GM21825 (cell line): ENCODE measurements around the gene CEP85.
A peak's percentile ranks its signal among the peaks of the same experiment; 100 is the strongest.
"Not testable (repeated sequence)": the region's sequence is repeated elsewhere in the genome, so short reads cannot be mapped to it uniquely, and the experiment has no call there.

ENCODE experiments used
- ATAC-seq: cut with Tn5 transposase; IDR thresholded peaks from one replicate; pipeline ENCODE4 v1.9.1; 2021; ENCODE audit warnings: mild to moderate bottlenecking, moderate library complexity; ENCODE audit not compliant: unreplicated experiment

CEP85 gene

DNA sequence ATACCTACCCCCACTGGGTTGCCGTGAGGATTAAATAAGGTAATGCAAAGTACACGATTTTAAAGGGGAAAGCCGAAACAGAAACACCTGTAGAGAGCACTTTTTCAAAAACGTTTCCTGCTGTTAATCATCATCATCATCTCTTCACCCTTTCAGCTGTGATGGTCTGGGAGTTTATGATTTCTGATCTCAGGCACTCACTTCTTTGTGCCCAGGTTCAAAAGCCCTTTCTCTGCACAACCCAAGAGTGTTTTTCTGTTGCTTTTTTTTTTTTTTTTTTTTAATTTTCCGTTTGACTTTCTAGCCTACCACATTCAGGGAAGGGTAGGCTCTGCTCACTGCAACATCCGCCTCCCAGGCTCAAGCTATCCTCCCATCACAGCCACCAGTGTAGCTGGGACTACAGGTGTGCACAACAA is 73.4 kb downstream of the CEP85 start:
- ATAC-seq = no peak

DNA sequence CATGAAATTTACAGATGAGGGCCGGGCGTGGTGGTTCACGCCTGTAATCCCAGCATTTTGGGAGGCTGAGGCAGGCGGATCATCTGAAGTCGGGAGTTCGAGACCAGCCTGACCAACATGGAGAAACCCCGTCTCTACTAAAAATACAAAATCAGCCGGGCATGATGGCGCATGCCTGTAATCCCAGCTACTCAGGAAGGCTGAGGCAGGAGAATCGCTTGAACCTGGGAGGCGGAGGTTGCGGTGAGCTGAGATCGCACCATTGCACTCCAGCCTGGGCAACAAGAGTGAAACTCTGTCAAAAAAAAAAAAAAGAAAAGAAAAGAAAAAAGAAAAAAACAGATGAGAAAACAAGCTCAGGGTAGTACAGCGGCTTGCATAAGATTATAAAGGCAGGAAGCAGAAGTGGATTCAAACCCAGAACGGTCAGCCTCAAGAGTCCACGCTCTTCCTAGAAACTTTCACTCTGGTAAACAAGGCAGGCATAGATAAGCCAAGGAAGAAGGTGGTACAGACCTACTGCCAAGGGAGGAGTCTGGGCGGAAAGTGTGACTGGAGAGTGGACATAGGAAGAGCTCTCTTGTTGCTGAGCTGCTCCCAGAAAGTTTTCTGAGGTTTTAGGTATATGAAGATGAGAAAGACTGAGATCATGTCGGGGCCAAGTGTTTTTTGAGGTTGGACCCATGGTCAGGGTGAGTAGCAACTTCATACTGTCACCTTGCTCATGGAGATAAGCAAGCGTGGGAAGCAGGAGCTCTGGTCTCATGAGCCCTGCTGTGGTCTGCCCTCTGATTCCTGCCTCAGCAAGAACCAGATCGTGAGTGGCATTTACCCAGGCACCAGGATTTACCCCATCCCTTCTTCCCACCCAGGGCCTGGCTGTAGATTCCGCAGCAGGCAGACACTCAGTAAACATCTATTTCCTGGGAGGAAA is 74.2 kb downstream of the CEP85 start:
- not testable (repeated sequence) for ATAC-seq

DNA sequence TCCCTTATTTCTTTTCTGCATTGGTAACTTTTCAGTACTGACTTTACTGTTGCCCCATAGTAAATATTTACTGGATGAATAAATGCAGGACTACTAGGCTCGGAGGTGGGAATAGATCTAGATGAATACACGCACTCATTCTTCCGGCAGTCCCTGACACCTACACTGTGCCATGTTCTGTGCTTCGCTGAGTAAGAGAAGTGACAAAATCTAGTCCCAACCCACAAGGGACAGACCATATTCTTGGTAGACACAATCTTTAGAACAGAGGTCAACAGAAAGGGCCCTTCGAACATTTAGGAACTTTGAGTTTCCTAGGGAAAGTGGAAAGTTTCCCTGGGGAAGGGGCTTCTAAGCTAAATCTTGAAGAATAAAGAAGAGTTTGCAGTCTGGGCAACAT is 80.5 kb downstream of the CEP85 start:
- no peak for ATAC-seq

DNA sequence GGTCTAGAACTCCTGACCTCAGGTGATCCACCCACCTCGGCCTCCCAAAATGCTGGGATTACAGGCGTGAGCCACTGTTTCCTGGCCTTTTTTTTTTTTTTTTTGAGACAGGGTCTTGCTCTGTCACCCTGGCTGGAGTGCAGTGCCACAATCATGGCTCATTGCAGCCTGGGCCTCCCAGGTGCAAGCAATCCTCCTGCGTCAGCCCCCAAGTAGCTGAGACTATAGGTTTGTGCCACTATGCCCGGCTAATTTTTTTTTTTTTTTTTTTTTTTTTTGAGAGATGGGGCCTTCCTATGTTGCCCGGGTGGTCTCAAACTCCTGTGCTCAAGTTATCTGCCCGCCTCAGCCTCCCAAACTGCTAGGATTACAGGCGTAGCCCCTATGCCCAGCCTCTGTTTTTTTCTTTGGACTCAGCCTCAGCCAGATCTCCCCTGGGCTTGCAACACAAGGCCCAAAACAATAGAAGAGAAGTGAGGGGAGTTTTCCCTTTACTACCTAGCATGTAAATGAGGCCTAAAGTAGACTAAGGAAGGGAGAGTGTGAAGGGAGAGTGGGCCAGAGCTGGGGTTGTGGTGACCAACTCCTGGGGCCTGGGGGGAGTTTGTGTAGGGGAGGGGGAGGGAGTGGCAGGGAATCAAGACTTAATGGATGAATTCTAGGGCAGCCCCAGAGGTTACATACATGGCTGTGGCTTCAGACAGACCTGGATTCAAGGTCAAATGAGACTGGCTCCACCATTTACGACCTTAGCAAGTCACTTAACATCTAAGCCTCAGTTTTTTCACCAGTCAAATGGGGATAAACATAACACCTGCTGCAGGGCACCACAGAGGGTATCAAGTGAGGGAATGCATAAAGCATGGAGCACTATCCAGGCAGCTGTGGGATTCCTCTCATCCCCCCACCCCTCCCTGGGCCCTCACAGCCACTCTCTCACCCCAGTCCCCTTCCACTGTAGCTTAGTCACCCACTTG is 82.2 kb downstream of the CEP85 start:
- ATAC-seq = no peak

DNA sequence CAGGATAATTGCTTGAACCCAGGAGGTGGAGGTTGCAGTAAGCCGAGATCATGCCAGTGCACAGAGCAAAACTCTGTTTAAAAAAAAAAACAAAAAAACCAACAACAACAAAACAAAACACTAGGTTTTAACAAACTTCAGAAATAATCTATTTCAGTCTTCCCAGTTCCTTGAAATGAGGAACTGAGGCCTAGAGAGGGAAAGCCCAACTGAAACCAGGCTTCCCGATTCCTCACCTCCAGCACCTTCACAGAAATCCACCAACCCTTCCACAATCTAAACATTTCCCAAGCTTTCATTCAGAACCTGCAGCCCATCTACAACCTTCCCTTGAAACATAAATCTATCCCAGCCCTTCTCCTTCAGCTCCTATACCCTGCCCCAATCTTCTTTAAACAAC is 83.1 kb downstream of the CEP85 start:
- ATAC-seq = no peak

DNA sequence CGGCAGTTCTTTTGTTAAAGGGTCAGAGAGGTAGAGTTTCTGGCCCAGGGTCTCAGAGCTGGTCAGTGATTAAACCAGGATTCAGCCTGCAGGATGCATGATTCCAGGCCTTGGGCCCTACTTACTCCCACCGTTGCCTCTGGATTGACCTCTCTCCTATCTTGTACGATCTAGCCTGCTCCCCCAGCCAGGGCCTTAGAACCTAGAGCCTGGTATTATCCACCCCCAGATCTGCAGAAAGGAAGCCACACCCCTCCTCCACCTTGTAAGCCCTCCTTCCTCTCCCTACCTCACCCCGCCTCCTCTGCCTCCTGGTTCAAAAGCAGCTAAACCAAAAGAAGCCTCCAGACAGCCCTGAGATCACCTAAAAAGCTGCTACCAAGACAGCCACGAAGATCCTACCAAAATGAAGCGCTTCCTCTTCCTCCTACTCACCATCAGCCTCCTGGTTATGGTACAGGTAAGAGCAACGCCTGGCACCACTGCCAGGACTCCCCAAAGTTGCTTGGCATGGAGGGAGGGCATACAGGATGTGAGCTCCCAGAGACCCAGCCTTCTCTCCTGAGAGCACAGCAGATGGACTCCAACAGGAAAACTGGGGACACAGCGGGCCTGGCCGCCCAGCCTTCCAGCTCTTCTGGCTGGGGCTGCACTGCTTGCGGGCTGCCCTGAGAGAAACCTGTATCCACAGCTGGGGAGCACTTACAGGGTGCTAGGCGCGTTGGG is 83.8 kb downstream of the CEP85 start, which contains the start of gene CD52:
Gene CD52 (plus strand): TSS at position 347 of the 726 bp plus-strand sequence. CDS start 60 bp downstream, at position 407.
- peak; percentile 28 for ATAC-seq

DNA sequence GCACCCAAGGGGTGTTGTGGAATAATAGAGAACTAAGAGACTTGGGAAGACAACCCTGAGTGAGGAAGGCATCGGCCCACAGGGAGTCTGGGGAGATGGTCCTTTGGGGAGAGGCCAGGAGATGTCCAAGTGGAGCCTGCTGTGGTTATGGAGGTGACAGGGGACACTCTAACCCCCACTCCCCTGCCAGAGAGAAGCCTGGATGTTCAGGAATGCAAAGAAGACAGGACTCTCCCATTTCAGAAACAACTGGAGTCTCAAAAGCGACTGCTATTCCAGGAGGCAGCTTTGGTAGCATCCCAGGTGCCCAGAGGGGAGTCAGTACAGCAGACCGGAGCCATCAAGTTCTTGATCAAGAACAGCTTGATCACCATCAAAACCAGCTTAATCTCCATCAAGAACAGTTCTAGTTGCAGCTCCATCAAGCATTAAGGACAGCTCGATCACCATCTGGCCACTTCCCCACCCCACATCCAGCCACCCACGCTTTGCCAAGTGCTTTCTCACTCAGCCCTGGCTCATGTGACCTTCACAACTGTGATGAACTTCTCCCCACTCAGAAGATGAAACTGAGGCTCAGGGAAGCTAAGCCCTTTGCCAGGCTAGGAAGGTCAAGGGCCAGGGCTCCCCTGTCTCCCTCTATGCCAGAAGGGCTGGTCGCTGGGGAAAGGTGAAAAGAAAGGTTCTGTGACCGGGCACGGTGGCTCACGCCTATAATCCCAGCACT is 84.5 kb downstream of the CEP85 start:
- no peak for ATAC-seq

DNA sequence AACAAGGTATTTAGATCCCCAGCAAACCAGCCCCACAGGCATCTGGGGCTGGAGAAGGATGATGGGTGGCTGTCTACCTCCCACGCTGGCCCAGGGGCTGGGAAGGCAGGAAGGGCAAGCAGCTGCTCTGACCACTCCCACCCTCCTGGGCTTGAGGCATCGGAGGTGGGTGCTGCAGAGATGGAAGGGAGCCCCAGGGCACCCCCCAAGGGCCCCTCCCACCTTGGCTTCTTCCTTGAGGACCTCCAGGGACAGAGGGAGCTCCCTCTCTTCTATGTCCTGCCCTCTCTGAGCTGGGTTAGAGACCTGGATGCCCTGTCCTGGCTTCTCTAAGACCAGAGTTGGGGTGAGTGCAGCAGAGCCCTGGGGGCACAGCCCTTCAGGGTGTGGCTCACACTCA is 86.9 kb downstream of the CEP85 start:
- no peak for ATAC-seq

DNA sequence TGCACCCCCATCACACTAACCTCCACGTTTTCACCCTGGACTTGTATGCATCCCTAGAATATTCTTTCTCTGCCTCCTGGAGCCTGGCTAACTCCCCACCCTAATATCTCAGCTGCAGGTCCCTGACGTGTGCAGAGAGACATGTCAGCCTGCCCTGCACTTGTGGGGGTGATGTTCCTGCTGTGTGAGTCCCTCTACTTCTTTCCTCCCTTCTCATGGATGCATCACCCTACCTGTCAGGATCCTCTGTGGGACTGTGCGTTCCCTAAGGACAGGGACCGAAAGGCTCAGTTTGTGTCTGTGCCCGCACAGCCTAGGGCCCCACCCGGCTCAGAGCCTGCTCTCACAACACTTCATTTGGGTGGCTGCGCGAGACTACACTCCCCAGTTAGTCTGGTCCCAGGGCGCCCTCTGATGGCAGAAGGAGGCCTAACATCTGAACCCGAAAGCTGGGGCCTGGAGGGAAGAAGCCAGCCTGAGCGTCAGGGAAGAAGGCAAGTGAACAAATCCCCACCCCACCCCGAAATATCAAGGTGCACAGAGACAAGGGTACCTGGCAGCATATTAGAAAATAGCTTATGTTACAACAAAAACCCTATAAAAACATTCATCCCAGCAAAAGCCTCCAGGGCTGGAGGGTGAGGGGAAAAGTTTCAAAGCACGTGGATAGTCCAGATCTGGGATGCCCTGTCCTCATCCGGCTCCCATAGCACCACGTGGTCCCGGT is 87.5 kb downstream of the CEP85 start:
- ATAC-seq = peak; percentile 34

DNA sequence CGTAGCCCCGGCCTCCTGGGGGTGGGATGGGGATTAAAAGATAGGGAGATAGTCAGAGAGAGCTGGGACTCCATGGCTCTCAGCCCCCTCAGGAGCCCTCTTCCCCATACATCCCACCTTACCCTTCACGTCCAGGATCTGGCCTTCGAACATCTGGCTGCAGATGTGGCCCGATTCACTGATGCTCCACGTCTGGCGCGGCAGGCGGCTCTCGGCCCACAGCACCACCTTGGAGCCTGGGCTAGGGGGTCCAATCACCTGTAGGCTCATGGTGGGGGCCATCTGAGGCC is 88.0 kb downstream of the CEP85 start:
- no peak for ATAC-seq

DNA sequence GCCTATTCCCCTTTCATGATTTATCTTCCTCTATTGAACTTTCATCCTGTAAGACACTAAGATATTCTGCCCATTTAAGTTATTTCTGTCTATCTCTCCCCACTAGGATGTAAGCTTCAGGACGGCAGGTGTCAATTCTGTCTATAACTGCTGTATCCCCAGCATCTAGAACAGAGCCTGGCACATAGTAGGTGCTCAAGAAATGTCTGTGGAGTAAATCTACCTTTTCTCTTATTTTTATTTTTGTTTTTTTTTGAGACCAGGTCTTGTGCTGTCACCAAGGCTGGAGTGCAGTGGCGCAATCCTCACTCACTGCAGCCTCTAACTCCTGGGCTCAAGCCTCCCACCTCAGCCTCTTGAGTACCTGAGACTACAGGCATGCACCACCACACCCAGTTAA is 89.4 kb downstream of the CEP85 start:
- ATAC-seq = no peak

DNA sequence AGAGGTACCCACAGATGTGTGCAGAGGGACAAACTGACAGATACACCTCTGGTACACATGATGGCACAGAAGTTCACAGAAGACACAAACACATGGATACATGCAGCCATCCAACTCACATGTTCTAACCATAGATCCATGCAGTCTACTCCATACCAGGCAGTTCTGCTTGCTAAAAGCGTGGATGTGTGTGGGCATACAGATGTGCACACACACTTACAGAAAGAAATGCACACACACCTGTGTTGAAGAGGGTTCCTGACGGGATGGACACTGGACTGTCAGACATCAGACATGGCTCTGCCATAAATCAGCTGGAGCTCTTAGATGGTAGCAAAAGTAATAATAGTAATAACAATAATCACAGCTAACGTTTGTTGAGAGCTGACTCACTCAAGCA is 90.5 kb downstream of the CEP85 start:
- no peak for ATAC-seq

DNA sequence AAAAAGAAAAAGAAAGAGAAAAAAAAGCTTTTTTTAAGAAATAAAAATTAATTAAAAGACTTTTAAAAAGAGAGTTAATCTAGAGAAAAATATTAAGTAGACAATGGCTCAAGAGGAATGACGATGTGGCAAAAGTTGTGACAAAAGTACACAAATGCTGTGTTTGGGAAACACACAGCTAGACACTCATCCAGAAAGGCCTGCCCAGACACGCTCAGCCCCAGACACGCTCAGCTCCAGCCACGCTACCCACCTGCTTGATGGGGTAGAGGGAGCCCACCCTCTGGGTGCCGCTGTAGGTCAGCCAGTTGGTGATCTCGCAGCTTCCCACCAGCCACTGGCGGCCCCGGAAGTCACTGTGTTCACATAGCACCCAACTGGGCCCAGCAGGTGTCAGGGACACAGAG is 94.0 kb downstream of the CEP85 start:
- ATAC-seq = no peak
